NCI-H2196 (cell line): ENCODE results near the gene RASA3.

Experiments used
- DNase-seq: peaks from one replicate; lab custom pipeline; 2025; ENCODE audit not compliant: unreplicated experiment; lab: John Stamatoyannopoulos, UW

RASA3 gene

DNA sequence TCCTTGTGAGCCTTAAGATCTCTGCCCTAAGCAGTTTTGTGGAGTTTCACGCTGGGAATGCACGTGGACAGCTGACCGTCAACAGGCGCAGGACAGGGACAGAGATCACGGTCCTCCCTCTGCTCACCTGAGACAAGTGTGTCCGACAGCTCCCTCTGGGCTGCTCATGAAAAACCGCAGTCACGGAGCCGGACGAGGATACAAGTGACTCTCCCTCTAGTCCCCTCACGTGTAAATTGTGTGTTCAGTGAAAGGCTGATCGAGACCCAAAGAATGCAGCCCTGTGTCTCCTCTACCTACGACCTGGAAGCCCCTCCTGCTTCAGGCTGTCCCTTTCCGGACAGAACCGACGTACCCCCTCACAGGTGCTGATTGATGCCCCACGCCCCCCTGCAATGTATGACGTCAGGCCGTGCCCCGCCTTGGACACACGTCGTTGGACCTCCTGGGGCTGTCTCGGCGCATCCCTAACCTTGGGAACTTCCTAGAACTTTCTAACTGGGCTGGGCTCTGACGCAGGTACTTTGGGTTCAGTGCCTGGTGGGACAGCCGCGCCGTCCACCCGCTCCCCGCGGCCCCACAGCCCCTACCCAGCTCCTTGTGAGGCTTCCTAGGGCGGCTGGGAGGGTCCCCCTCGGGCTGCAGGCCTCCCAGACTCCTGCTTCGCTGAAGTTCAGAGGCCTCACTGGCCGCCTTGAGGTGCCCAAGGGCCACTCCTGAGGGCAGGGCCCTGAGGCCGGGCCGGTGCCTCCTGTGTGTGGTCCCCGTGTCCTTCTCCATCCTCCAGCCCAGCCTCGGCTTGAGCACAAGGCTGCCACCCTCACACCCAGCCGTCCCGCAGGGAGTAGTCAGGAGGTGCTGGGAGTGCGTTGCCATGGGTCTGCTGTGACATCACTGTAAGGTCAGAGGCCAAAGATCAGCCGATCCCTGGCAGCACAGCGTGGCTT, 158.9 kb downstream of the RASA3 start, which contains the start of gene C13orf46:
C13orf46 (minus strand) TSS at position 859 of the 947 bp plus-strand sequence; CDS start at position 780, 79 bp downstream.
- no peak for DNase-seq

DNA sequence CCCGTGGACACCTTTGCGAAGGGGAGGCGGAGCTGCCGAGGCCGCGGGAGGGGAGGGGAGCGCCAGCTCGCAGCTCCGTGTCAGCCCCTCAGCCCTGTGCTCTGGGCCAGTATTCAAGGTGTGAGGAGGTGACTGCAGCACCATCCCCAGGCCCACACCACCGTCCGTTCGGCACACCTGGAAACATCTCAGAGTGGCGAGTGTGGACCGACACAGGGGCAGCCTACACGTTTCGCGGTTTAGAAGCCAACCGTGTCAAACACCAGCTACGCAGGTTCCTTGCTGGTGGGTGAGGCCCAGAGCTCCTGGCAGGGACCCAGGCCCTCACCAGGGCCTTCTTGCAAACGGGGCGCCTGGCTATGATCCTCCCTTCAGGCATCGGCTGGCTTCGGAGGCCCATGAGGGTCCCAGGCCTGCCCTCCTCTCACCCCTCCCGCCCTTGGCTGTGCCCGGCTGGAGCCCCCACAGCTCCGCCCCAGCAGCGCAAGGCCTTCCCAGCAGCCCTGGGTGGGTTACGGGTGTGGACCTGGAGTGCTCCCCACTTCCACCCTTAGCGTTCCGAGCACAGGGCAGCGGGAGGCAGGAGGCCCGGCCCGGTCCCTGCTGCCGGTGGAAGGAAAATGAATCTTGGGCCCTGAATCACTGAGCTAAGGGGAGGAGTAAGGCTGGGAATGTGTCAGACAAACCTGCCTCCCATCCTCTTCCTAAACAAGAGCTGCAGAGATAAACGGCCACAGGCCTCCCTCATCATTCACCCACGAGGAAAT, 159.8 kb downstream of the RASA3 start:
- no peak for DNase-seq

DNA sequence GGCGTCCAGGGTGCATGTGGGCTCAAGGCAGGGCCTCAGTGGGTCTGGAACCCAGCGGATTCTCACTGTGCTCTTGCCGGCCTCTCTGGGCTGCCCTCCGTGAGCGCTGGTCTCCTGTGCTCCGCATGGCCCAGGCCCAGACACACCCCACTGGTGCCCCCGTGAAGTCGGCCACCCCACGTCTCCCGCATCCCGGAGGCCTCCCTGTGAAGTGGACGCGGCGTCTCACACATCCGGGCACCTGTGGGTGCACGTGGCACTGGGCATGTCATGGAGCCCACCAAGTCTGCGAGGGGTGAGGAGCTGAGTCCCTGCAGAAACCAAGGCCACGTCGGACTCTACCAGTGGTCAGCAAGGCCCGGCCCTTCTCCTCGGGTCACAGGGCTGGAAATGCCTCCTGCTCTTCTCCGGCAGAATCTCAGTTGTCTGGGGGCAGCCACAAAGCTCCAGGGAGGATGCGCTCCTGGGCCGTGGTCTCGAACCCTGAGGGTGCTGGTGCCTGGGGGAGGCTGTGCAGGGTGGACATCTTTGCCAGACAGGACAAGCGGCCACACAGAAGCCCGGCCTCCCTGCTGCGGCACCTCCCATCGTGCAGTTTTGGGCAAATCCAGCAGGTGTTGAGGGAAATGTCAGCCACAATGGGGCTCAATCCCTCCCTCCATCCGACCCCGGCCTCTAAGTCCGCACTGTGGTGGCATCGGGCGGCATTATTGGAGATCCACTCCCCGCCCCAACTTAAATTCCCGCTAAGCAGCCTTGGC, 160.8 kb downstream of the RASA3 start:
- no peak for DNase-seq

DNA sequence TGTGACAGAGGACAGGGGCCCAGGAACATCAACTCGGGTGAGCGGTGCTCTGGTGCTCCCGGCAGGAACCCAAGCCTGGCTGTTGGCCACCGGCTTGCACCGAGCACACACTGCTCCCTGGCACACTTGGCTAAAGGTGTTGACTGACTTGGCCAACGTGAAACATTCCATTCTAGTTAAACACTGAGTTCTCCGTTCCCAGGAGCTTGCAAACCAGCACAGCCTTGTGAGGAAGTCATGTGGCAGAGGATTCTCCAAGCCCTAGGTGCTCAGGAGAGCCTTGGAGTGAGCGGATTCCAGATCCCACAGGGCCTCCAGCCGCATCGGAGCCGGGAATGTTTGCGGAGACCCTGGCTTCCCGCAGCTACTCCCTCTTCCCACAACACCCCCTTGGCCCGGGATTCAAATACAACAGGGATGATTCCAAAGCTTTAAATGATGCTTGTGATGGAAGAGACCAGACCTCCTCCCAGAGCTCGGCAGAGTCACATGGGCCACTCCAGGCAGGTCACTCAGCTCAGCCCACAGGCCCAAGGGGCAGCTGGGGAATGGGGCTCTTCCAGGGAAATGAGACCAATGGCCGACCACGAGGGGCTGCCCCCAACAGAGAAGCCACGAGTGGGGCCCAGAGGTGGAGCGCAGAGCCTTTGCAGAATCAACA, 161.5 kb downstream of the RASA3 start:
- DNase-seq, result peak; percentile 56

GRCh38 chr13:113969973-113970611, 162.3 kb downstream of the RASA3 start:
- DNase-seq, result peak; percentile 53

DNA sequence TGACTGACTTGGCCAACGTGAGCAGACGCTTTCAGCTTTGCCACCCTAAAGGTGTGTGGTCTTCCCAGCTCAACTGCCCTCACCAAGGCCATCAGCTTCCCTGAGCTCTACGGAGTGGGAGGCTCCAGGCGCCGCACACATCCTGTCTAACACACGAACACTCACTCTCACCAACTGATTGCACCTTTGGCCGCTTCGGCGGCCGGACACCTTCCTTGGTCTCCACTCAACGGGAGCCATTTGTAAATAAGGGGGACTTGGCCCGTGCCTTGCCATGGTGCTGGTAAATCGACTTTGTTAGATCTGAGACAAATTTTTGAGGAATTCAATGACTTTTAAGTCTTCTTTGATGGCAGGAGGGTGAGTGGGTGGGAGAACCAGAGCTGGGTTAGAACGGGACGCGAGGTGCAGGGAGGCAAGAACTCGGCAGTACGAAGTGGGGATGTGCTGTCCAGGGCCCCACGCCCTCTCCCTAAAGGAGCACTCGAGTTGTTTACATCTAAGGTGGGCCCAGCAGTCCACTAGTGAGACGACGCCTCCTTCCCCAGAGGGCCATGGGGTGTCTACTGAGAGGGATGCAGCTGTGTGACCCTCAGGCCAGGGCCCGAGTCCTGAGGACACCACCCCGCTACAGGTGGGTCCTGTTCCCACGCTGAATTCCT, 163.0 kb downstream of the RASA3 start:
- DNase-seq, result no peak

DNA sequence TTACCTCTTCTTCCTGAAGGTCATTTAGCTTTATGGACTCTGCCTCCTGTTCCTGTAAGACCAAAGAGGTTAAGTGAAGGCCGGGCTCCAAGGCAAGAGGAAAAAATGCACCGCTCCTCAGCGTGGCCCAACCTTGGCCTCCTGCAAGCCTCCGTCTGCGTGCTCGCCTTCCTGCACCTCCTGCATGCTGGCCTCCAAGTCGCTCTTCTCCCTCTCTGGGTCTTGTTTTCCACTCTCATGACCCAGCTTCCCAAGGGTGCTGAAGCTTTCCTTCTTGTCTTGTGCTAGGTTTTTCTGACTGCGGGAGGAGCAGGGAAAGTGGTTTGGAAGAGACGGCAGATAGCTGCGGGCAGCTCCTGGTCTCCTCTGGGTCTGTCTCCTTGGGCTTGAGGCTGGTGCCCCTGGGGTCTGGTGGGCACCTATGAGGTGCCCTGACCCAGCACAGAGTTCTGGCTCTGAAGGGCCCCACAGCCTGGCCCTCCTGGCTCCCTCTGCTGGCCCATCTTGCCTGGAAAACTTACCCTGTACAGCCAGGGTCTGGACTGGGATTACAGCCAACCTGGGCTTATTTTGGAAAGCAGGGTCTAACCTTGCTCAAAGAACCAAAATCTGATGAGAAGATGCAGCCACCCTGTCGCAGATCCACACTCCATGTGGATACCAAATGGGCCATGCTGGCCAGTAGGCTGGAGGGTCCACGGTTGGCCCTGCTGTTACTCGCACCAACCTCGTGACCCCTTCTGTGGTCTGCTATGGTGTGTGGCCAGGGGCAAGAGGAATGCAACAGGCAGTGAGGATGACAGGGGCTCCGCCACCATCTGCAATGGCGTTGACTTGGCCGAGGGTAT, 163.7 kb downstream of the RASA3 start:
- no peak for DNase-seq

DNA sequence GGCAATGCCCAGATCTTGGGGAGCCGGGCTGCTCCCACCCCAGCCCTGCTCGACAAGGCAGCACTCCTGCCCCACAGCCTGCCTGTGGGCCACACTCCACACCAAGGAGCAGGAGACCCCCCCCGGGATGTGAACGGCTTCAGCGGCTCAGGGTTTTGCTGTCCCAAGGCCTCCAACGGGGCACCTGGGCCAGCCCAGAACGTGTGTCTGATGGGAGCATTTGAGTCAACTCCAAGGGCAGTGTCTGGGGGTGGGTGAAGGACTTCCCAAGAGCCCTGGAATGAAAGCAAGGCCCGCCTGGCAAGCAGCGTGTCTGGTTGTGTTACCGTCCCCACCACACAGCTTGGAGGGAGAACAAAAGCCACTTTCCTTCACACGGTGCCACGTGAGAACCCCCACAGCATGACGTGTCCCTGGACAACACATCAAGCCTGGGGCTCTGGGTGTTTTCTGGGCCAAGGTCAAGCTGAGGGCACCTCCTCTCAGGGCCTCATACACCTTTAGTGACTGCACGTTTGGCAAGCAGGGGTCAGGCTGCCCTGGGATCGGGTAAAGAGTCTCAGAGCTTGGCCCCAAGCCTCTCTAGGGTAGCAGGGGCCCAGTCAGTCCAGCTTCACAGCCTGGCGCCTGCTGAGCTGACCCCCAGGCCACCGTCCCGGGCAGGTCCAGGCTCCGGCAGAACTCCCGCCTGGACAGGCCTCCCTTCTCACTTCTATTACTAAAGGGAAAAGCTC, 164.5 kb downstream of the RASA3 start:
- no peak for DNase-seq

DNA sequence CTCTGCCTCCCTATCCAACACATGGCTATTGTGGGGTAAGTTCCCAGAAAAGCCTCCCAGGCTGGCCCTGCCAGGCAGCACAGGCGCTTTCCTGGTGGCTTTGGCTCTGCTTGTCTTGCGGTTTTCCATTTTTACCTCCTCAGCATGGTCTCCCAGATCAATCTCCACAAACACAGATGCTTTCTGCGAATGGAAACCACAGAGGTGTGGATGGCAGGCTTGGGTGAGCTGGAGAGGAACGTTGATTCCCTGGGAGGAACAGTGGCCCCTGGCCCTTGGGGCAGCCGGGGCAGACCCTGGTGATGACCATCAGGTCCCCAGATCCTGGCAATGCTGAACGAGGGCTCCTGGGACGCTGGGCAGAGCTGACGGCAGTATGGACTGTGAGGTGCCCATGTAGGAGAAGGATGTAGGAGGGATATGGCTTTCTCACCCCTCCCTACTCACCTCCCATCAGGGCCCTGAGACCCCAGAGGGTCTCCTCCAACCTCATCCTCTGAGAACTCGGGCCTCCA, 165.2 kb downstream of the RASA3 start:
- no peak for DNase-seq

- no peak for DNase-seq
Measured at GRCh38 chr13:113965968-113966884, 166.2 kb downstream of the RASA3 start.

- DNase-seq, result no peak
Measured at GRCh38 chr13:113965383-113965874, 167.0 kb downstream of the RASA3 start.

GRCh38 chr13:113964251-113964995, 168.0 kb downstream of the RASA3 start:
- no peak for DNase-seq

- DNase-seq, result no peak
Measured at GRCh38 chr13:113963376-113963775, 169.0 kb downstream of the RASA3 start.

DNA sequence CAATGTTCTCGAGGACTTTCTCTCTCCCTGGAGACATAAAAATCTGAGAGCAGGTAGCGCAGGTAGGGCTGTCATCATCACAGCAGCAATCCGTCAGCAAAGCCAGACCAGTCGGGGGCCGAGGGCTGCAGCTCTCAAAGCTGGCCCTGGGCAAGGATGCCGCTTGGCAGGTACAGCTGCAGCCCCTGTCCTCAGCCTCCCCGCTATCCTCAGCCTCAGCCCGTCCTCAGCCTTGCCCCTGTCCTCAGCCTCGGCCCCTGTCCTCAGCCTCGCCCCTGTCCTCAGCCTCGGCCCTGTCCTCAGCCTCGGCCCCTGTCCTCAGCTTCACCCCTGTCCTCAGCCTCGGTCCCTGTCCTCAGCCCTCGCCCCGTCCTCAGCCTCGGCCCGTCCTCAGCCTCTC, 169.4 kb downstream of the RASA3 start:
- DNase-seq, result no peak

DNA sequence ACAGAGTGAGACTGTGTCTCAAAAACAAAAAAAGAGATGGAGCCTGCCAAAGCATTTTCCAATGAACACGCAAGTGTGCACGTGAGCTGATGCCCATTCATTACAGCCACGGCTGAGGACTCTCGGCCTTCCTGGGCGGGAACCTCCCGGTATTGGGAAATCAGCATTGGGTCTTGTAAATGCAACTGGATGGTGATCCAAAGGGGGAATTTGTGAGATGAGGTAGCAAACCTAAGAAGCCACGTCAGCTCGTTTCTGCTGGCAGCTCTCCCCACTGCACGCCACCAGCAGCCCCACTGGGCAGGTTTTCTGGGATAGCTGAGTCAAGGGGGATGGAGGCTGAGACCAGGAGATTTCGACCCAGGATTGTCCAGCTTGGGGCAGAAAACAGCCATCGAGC, 170.0 kb downstream of the RASA3 start:
- DNase-seq, result no peak
